Panc1 (cell line): Measurements from ENCODE around the gene RPS2.

Experiments used
- POLR2AphosphoS5 ChIP-seq: IDR thresholded peaks from 2 replicates; pipeline ENCODE4 v1.6.1; 2012; ENCODE audit warnings: mild to moderate bottlenecking, low read depth, low read length, moderate library complexity
- SIN3A ChIP-seq: IDR thresholded peaks from 2 replicates; pipeline ENCODE4 v1.6.1; 2012; ENCODE audit warnings: low read depth, mild to moderate bottlenecking, low read length, moderate library complexity, borderline replicate concordance; ENCODE audit not compliant: insufficient read depth
- TCF7L2 ChIP-seq: IDR thresholded peaks from 2 replicates; pipeline ENCODE4 v1.6.1; 2011; ENCODE audit warnings: mild to moderate bottlenecking, low read depth, low read length, inconsistent platforms
- TF ChIP-seq, protein P1 (sequence below): fragments of 450-650 bp; IDR thresholded peaks from 2 replicates; pipeline ENCODE4 v1.5.1; 2017; ENCODE audit warnings: mild to moderate bottlenecking
- TF ChIP-seq, protein P2 (sequence below), 2 experiments: IDR thresholded peaks; 2 replicates each; pipeline ENCODE4 v1.6.1; 2011 to 2012; ENCODE audit warnings: low read depth in 2 of 2, control low read depth in 1 of 2, low read length in 1 of 2, mild to moderate bottlenecking in 1 of 2, moderate library complexity in 1 of 2; ENCODE audit not compliant: insufficient read depth in 1 of 2

DNA sequence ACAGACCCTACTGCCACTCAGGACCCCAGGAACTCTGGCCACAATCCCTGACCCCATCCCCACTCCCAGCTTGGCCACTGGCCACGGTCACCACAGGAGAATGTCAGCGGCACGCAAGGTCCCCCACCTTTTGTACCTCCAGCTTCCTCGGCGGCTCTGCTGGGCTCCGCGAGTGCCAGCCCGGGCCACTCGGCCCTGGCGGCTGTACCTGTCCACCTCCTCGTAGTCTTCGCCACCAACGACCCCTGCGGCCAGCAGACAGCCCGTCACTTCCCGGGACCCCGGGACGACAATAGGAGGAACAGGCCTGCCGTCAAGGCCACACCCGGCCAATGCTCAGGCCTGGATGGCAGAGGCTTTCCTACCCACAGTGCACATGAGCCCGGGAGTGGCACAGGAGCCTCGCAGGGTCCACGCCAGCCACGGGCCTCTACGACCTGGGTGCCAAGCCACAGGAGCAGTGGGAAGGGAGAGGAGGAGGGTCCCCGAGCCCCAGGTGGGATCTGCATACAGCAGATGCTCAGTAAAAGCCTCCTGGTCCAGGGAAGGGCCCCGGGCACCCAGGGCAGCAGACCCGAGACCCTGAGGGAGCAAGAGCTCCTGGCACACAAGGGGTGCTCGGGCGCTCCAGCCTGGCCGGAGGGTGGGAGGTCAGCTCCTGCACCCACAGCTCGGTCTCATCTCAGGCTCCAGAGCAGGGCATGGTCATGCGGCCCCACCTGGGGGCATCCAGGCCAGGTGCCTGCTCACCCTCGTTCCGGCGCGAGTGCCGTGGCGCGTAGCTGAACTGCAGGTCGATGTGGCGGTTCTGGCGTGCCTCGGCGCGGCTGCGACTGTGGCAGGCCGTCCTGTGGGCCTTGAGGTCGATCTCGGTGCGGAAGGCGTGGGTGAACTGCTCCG, 37.1 kb upstream of the RPS2 start:
- TF ChIP-seq POLR2AphosphoS5 (no peak), TCF7L2 (no peak), SIN3A (no peak)
- TF ChIP-seq, protein P1, sequence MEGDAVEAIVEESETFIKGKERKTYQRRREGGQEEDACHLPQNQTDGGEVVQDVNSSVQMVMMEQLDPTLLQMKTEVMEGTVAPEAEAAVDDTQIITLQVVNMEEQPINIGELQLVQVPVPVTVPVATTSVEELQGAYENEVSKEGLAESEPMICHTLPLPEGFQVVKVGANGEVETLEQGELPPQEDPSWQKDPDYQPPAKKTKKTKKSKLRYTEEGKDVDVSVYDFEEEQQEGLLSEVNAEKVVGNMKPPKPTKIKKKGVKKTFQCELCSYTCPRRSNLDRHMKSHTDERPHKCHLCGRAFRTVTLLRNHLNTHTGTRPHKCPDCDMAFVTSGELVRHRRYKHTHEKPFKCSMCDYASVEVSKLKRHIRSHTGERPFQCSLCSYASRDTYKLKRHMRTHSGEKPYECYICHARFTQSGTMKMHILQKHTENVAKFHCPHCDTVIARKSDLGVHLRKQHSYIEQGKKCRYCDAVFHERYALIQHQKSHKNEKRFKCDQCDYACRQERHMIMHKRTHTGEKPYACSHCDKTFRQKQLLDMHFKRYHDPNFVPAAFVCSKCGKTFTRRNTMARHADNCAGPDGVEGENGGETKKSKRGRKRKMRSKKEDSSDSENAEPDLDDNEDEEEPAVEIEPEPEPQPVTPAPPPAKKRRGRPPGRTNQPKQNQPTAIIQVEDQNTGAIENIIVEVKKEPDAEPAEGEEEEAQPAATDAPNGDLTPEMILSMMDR, result no peak
- TF ChIP-seq, protein P2, sequence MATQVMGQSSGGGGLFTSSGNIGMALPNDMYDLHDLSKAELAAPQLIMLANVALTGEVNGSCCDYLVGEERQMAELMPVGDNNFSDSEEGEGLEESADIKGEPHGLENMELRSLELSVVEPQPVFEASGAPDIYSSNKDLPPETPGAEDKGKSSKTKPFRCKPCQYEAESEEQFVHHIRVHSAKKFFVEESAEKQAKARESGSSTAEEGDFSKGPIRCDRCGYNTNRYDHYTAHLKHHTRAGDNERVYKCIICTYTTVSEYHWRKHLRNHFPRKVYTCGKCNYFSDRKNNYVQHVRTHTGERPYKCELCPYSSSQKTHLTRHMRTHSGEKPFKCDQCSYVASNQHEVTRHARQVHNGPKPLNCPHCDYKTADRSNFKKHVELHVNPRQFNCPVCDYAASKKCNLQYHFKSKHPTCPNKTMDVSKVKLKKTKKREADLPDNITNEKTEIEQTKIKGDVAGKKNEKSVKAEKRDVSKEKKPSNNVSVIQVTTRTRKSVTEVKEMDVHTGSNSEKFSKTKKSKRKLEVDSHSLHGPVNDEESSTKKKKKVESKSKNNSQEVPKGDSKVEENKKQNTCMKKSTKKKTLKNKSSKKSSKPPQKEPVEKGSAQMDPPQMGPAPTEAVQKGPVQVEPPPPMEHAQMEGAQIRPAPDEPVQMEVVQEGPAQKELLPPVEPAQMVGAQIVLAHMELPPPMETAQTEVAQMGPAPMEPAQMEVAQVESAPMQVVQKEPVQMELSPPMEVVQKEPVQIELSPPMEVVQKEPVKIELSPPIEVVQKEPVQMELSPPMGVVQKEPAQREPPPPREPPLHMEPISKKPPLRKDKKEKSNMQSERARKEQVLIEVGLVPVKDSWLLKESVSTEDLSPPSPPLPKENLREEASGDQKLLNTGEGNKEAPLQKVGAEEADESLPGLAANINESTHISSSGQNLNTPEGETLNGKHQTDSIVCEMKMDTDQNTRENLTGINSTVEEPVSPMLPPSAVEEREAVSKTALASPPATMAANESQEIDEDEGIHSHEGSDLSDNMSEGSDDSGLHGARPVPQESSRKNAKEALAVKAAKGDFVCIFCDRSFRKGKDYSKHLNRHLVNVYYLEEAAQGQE (IDR thresholded peaks at IDR 0.05; ENCODE audit: insufficient read depth in 1 of 2, low read depth in 2 of 2, low read length in 1 of 2), result no peak
